Stomach (tissue), 9 donors: ENCODE results near the gene AP4M1. TPM values are rescaled to one million over a fixed set of nuclear protein-coding genes. Genes with fewer than 3 reads are reported as not detected.
A peak's percentile ranks its signal among the peaks of the same experiment; 100 is the strongest.
"Not testable (repeated sequence)": the region's sequence is repeated elsewhere in the genome, so short reads cannot be mapped to it uniquely, and the experiment has no call there.

Experiments used
- DNase-seq, 2 donors: peaks; one replicate each; pipeline versions ENCODE4 v3.0.0 to v3.0.0-alpha.2; 2013 to 2019
- H3K27ac ChIP-seq, 5 donors: fragments of 200-600 bp in 4 of 5; sonication (generic) in 4 of 5; one replicate each; pipeline ENCODE4 v1.5.1; 2013 to 2019; ENCODE audit warnings: mild to moderate bottlenecking in 1 of 5, moderate library complexity in 1 of 5
- H3K27me3 ChIP-seq, 3 donors: fragments of 200-600 bp; sonication (generic); one replicate each; pipeline ENCODE4 v1.5.1; 2017 to 2019; ENCODE audit warnings: mixed run types in 1 of 3
- H3K36me3 ChIP-seq, 4 donors: fragments of 200-600 bp; sonication (generic); 1 replicate in 3 of 4; 2 replicates in 1 of 4; pipeline ENCODE4 v1.5.1; 2016 to 2019
- H3K4me1 ChIP-seq, 4 donors: fragments of 200-600 bp; sonication (generic); one replicate each; pipeline ENCODE4 v1.5.1; 2016 to 2019
- H3K4me3 ChIP-seq, 4 donors: fragments of 200-600 bp; sonication (generic) in 3 of 4; one replicate each; pipeline ENCODE4 v1.5.1; 2016 to 2019; ENCODE audit warnings: mild to moderate bottlenecking in 1 of 4
- H3K9me3 ChIP-seq, 4 donors: fragments of 200-600 bp; sonication (generic); one replicate each; pipeline ENCODE4 v1.5.1; 2016 to 2019
- EP300 ChIP-seq: sonication (generic); formaldehyde crosslinking; IDR thresholded peaks from one replicate; pipeline ENCODE4 v1.6.1; 2017; ENCODE audit warnings: antibody characterized with exemption
- POLR2A ChIP-seq, 4 donors: fragments of 450-650 bp; IDR thresholded peaks; one replicate each; pipeline ENCODE4 v1.6.1; 2016; ENCODE audit warnings: antibody characterized with exemption in 4 of 4, control low read depth in 2 of 4, mild to moderate bottlenecking in 1 of 4, moderate library complexity in 1 of 4
- POLR2AphosphoS5 ChIP-seq, 3 donors: sonication (generic); formaldehyde crosslinking; IDR thresholded peaks; one replicate each; pipeline ENCODE4 v1.6.1; 2016; ENCODE audit warnings: antibody characterized with exemption in 3 of 3
- WGBS, 5 donors: extraction: QIAGEN DNeasy Blood & Tissue Kit in 3 of 5; methylation state at CpG; one replicate each; pipeline versions ENCODE4 v1.1.5 to v1.1.7; 2013 to 2018; 5-methylcytosine and 5-hydroxymethylcytosine counted together
- intact Hi-C: fragments of 100-400 bp; cut with DNase I; formaldehyde crosslinking; loops from one replicate; pipeline ENCODE4 v1.15.1; 2023; ENCODE audit warnings: low total_unique reads
- polyA plus RNA-seq, 3 donors: library from polyadenylated mRNA; stranded (reverse); fragments of 200-250 nt; gene quantifications; one replicate each; pipeline ENCODE4 v1.2.3, GENCODE V29; 2013
- total RNA-seq, 5 donors: library from RNA; depleted of rRNA; stranded (reverse); fragments of >200 nt; gene quantifications; one replicate each; pipeline versions ENCODE4 v1.1.0 to v1.2.3, GENCODE V29; 2014 to 2016
- TF ChIP-seq, protein P1 (sequence below), 7 experiments: fragments of 450-650 bp in 4 of 7; fragments of 200-600 bp in 3 of 7; sonication (generic) in 3 of 7; IDR thresholded peaks; one replicate each; pipeline ENCODE4 v1.5.1; 2016 to 2019; ENCODE audit warnings: antibody characterized with exemption in 7 of 7, control low read depth in 2 of 7, mild to moderate bottlenecking in 1 of 7
- donor health status: healthy with polysubstance abuse.
- donor health status: Bipolar disorder and iron deficiency.
- donor health status: healthy.

The AP4M1 gene
- total and polyA plus RNA-seq, 8 donors, result 8.4 to 103 (median 20.5) TPM

DNA sequence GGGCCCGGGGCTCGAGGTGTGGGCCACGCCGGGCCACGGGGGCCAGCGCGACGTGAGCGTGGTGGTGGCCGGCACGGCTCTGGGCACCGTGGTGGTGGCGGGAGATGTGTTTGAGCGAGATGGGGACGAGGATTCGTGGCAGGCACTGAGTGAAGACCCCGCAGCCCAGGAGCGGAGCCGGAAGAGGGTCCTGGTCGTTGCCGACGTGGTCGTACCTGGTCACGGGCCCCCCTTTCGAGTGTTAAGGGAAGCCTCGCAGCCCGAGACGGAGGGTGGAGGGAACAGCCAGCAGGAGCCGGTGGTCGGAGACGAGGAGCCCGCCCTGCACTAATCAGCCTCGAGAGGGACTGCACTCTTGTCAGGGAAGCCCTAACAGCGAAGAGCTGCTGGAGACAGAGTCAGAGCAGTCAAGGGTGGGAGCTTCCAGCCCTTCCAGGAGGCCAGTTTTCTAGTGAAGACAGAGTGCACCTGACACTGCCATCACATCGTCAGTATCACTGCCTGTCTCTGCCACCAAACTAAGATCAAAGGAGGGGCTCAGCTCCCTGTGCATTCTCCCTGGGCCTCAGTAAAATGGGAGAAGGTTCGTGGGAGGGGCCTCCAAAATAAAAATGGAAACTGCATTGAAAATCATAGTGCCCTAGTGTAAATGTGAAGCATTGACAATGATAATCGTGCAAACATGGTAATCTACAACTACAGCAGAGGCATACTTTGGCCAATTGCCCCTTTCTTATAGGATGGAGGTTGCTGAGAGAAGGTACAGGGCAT is 26.6 kb downstream of the AP4M1 start:
- H3K4me1 ChIP-seq, result peaks cover 35 to 60% (median 50%) of the 10 kb centered on the region in 4 donors
- peak overlapping the region; percentile 97 to 99 (median 99) for H3K27ac ChIP-seq
- no peaks in the 10 kb centered on the region for H3K27me3 ChIP-seq
- no peaks in the 10 kb centered on the region for H3K9me3 ChIP-seq
- H3K4me3 ChIP-seq, result peak overlapping the region; percentile 79 to 94 (median 91)
- TF ChIP-seq EP300, result no peak
- TF ChIP-seq, protein P1, sequence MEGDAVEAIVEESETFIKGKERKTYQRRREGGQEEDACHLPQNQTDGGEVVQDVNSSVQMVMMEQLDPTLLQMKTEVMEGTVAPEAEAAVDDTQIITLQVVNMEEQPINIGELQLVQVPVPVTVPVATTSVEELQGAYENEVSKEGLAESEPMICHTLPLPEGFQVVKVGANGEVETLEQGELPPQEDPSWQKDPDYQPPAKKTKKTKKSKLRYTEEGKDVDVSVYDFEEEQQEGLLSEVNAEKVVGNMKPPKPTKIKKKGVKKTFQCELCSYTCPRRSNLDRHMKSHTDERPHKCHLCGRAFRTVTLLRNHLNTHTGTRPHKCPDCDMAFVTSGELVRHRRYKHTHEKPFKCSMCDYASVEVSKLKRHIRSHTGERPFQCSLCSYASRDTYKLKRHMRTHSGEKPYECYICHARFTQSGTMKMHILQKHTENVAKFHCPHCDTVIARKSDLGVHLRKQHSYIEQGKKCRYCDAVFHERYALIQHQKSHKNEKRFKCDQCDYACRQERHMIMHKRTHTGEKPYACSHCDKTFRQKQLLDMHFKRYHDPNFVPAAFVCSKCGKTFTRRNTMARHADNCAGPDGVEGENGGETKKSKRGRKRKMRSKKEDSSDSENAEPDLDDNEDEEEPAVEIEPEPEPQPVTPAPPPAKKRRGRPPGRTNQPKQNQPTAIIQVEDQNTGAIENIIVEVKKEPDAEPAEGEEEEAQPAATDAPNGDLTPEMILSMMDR (IDR thresholded peaks at IDR 0.05), result no peak
- 2 to 14% (median 3%) methylated on average over 3 to 37 of the region's 37 CpGs for WGBS, 5 donors
- peak in 1 of 2 donors; percentile 64 for DNase-seq
- H3K36me3 ChIP-seq, result peaks cover 0 to 16% (median 0%) of the 10 kb centered on the region in 4 donors
- intact Hi-C loops, result no loop called here

- WGBS, 5 donors, result 46 to 63% (median 48%) methylated on average over 1 of the region's 1 CpG
- Histone ChIP-seq H3K27ac (peak overlapping the region in 1 of 5 donors; percentile 99), H3K4me3 (no peak overlapping the region)
Measured at GRCh38 chr7:100128637-100128963, 27.2 kb downstream of the AP4M1 start.

DNA sequence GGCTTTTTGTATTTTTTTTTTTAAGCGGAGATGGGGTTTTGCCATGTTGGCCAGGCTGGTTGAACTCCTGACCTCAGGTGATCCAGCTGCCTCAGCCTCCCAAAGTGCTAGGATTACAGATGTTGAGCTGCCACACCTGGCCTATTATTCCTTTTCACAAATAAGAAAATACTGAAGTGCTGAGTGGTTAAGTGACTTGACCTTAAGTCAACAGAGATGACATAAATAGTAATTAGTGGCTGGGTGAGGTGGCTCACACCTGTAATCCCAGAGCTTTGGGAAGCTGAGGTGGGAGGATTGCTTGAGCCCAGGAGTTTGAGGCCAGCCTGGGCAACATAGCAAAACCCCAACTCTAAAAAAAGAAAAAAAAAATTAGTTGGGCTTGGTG is 28.8 kb downstream of the AP4M1 start:
- DNase-seq, H3K36me3 ChIP-seq, H3K9me3 ChIP-seq, H3K27me3 ChIP-seq, H3K4me3 ChIP-seq: not testable (repeated sequence)
- intact Hi-C loops, result loop anchor here (10.0 kb wide), 1 partner anchor 85 kb away; the partner anchor contains the start of gene PVRIG
- peak overlapping the region in 2 of 5 donors; percentile 47 to 57 for H3K27ac ChIP-seq
- peaks cover 34 to 55% (median 43%) of the 10 kb centered on the region in 4 donors for H3K4me1 ChIP-seq
- 93 to 100% (median 95%) methylated on average over 1 of the region's 1 CpG for WGBS, 5 donors

More at GRCh38 chr7:100128637-100128963, 27.2 kb downstream of the AP4M1 start:
- intact Hi-C loops, result no loop called here
- Histone ChIP-seq H3K9me3 (no peaks in the 10 kb centered on the region), H3K36me3 (peaks cover 0 to 10% (median 0%) of the 10 kb centered on the region in 4 donors), H3K4me1 (peaks cover 35 to 60% (median 50%) of the 10 kb centered on the region in 4 donors), H3K27me3 (no peaks in the 10 kb centered on the region)
- TF ChIP-seq, protein P1 (IDR thresholded peaks at IDR 0.05), result no peak
- TF ChIP-seq EP300 (no peak), POLR2AphosphoS5 (IDR thresholded peaks at IDR 0.05) (no peak), POLR2A (IDR thresholded peaks at IDR 0.05) (no peak)
- DNase-seq, result no peak

- no peaks in the 10 kb centered on the region for H3K27me3 ChIP-seq
- peak overlapping the region in 4 of 5 donors; percentile 47 to 67 (median 60) for H3K27ac ChIP-seq
- peak; percentile 88 to 91 for DNase-seq
- no peaks in the 10 kb centered on the region for H3K9me3 ChIP-seq
- no peaks in the 10 kb centered on the region for H3K36me3 ChIP-seq
- intact Hi-C loops, result loop anchor here (10.0 kb wide), 1 partner anchor 84 kb away; the partner anchor contains the start of gene PVRIG
- WGBS, 5 donors, result 7 to 10% (median 10%) methylated on average over 24 of the region's 24 CpGs
- H3K4me1 ChIP-seq, result peaks cover 27 to 49% (median 37%) of the 10 kb centered on the region in 4 donors
- peak overlapping the region in 3 of 4 donors; percentile 11 to 26 (median 20) for H3K4me3 ChIP-seq
- no peak for TF ChIP-seq POLR2A (IDR thresholded peaks at IDR 0.05)
- TF ChIP-seq, protein P1 (IDR thresholded peaks at IDR 0.05), result peak in 5 of 7 experiments; percentile 83 to 90 (median 85)
- TF ChIP-seq POLR2AphosphoS5 (IDR thresholded peaks at IDR 0.05), result no peak
- TF ChIP-seq EP300, result no peak
Measured at GRCh38 chr7:100130608-100131453, 29.4 kb downstream of the AP4M1 start.
